HG03025 (cell line): ENCODE measurements around the gene CDK11A.

Source experiments
- ATAC-seq: cut with Tn5 transposase; IDR thresholded peaks from one replicate; pipeline ENCODE4 v1.9.1; 2021; ENCODE audit warnings: mild to moderate bottlenecking, moderate library complexity; ENCODE audit not compliant: unreplicated experiment, low FRiP score

The CDK11A gene

DNA sequence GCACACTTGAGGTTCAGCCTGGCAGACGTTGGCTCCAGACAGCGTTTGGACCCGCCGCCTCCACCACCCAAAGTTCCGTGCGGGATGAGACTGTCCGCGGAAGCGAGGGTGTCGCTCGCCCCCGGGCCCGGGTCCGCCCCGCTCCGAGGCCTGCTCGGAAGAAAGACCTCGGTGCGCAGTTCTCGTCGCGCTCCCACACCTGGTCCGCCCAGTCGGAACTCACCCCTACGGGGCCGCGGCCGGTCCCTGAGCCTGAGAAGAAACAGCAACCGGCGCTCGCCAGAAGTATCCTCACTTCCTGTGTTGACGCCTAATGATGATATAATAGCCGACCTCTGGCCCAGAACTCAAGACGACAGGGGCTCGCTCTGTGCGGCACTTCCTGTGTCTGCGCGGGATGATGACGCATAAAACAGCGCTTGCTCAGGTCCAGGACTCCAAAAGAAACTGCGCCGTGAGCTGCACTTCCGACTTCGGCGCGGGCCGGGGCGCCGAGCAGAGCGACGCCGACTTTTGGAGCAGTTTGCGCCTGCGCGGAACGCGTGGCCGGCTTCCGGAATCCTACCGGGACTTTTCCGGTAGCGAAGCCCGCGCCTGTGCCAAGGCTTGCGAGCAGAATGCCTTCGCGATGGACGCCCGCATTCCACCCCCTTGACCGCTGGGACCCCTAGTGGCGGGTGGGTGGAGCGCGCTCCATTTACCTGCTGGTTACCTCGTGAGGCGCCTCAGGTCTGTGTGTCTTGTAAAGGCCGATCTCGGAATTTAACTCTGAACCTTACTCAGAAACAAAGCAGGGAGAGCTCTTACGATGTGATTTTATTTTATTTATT is at the start of gene CDK11A:
Gene CDK11A (minus strand): TSS at position 323 of the 830 bp plus-strand sequence. CDS start 1,539 bp downstream, outside the sequence.
- peak; percentile 92 for ATAC-seq

DNA sequence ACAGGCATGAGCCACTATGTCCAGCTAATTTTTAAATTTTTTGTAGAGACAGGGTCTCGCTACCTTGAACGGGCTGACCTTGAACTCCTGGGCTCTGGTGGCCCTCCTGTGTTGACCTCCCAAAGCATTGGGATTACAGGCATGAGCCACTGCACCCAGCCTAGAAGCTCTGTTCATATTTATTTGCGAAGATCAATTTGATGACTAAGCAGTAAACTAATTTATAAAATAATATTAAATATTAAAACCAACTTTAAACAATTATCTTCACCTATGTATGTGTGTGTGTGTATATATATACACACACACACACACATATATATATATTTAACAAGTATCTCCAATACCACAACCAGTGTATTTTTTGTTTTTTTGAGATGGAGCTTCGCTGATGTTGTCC is 49.7 kb upstream of the CDK11A start:
- no peak for ATAC-seq

DNA sequence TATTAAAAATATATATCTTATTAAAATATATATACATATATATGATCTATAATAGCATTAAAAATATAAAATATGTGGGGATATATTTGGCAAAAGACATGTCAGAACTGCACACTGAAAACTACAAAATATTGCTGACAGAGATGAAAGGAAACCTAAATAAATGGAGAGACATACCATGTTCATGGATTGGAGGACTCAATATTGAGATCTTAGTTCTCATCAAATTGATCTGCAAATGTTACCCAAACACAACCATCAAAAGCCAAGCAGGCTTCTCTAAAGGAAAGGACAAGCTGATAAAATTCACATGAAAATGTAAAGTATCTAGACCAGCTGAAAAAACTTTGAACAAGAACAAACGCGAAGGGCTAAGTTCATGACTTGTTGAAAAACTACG is 46.9 kb upstream of the CDK11A start:
- ATAC-seq, result no peak

DNA sequence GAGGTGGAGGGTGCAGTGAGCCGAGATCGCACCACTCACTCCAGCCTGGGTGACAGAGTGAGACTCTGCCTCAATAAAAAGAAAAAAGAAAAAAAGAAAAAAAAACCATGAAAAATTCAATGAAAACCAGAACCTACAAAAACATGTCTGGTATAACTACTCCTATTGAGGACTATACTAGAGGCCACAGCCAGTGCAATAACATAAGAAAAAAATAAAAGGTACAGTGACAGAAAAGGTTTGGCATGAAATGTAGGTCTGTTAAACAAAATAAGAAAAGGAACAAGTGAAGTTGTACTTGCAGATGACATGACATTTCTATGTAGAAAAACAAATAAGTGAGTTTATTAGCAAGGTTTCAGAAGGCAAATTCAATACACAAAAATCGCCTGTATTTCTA is 45.9 kb upstream of the CDK11A start:
- no peak for ATAC-seq

DNA sequence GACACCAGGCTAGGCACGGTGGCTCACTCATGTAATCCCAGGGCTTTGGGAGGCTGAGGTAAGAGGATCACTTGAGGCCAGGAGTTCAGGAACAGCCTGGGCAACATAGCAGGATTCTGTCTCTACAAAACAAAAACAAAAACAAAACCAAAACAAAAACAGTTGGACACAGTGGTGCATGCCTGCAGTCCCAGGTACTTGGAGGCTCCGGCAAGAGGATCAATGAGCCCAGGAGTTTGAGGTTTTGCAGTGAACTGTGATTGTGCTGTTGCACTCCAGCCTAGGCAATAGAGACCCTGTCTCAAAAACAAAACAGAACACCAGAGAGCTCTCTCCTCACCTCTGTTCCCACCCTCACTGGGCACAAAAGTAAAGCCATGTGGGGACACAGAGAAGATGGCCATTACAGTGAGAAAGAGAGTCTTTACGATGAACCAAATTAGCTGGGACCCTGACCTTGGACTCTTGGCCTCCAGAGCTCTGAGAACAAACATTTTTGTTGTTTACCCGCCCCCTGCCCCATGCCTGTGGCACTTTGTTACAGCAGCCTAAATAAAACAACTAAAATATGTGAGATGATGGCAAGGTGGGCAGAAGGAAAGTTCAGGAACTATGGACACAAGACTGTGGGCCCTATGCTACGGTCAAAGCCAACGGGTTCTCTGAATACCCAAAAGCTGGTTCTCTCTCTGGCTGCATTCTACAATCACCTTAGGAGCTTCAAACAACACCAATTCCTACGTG is 44.3 kb upstream of the CDK11A start:
- no peak for ATAC-seq

DNA sequence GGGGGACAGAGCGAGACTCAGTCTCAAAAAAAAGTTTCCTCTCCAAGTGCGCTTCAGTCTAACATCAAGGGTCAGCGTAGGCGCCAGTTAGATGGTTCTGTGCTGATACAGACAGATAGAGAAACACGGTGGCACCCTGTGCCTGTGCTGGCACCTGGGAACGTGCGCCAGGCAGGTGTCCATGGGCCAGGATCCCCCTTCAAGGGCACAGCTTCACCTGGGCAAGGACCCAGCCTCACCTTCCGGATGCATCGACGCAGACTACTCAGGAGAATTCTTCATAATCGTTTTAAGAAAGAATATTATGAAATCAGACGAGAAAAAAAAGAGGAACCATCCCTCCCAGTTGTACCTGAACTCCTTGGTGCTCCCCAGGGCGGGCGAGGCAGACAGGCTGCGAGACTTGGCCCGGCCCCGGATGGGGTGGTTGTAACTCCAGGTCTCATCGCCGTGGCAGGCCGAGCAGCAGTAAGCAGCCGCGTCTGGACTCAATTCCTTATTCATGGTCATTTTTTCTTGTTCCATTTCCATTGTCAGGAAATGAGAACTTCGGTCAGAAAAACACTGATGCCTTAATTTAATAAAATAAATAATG is 40.8 kb upstream of the CDK11A start:
- ATAC-seq, result no peak

DNA sequence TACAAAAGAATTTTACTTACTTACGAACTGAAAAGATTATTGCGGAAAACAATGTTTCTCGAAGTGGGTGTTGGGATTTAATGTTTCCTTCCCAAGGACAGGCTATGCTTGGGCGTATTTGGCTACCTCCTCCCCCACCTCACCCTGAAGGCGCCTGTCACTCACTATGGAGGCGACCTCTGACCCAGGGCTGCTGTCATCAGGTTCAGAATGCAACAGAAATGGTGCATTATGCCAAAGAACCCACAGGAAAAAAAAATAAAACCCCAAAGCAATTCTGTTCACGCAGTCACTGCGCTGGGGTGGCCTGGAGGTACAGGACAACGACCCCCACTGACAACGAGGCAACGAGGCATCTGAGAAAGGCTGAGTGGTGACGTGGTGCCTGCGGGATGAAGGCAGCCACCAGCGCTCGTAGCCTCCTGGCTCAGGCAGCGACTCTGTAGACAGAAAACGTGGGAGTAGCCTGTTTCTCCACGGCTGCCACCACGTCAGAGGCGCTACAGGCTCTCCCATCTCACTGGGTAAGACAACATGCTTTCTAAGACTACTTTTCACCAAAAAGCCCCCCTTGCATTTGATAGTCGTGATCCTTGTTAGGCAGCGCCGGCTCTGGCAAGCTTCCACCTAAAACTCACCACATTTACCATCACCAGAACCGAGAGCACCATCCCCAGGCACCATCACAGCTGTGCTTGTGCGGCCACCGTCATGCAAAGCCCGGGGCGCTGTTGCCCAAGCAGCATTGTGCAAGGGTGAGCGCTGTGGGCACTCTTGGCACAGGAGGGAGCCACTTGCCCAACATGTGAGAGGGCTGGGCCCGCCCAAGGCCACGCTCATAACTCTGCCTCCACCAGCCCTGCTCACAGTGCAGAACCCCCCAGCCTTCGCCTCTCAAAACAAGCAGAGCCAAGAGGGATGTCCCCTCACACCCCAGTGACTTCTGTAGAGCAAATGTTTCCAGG is 39.8 kb upstream of the CDK11A start:
- ATAC-seq, result no peak

DNA sequence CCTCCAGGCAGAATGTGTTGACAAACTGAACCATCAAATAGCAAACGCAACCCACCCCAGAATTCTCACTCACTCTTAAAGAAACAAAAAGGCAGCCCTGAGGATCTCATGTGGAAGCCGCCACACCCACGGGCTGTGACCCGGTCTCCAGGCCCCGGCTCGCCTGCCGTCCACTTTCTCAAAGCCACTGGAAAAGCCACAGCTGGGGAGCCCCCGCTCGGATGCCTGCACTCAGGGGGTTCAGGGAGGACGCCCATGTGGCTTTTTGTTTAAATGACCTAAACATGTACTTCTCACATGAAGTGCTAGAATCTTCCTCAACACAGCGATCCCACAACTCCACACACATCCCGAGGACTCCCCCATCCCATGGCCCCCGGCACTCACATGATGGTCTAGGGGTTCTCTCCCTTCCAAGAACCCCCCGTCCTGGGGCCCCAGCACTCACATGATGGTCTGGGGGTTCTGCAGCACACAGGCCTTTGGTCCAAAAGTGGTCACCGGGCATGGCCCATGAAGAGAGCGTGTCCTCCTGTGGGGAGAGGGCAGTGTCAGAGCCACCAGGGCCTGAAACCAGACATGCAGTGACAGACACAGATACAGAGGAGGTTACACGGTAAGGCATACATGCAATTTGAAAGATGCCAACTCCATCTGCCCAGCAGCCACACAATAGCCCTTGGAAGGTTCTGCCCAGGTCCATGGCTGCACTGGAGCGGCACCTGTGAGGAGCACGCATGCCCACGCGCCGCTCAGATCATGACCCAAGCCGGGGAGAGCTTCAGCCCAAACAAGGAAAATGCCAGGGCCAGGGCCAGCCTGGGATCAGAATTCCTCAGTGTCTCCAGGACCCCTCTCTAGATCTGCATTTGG is 37.6 kb upstream of the CDK11A start:
- ATAC-seq, result no peak

DNA sequence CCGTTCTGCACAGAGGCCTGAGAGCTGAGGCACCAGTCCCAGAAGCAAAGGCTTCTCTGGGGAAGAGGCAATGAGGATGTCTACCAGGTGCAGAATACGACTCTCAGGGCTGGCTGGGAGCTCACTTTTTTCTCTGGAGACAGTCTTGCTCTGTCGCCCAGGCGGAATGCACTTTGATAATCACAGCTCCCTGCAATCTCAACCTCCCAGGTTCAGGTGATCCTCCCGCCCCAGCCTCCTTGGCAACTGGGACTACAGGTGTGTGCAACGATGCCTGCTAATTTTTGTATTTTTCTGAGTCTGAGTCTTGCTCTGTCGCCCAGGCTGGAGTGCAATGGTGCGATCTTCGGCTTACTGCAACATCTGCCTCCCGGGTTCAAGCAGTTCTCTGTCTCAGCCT is 36.6 kb upstream of the CDK11A start:
- ATAC-seq, result no peak

DNA sequence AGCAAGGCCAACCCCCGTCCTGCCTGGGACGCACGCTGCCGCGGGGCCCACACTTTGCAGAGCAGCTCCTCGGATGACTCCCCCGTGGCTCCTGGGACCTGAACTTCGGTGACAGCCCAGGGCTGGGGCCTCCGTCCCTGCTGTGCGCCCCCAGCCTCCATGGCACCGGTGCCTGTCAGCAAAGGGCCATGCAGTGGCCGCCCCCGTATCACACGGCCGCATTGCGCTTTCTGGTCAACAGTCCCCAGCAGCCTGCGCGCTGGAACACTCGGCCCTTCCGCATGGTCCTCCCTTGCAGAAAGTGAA is 36.1 kb upstream of the CDK11A start:
- ATAC-seq, result no peak

DNA sequence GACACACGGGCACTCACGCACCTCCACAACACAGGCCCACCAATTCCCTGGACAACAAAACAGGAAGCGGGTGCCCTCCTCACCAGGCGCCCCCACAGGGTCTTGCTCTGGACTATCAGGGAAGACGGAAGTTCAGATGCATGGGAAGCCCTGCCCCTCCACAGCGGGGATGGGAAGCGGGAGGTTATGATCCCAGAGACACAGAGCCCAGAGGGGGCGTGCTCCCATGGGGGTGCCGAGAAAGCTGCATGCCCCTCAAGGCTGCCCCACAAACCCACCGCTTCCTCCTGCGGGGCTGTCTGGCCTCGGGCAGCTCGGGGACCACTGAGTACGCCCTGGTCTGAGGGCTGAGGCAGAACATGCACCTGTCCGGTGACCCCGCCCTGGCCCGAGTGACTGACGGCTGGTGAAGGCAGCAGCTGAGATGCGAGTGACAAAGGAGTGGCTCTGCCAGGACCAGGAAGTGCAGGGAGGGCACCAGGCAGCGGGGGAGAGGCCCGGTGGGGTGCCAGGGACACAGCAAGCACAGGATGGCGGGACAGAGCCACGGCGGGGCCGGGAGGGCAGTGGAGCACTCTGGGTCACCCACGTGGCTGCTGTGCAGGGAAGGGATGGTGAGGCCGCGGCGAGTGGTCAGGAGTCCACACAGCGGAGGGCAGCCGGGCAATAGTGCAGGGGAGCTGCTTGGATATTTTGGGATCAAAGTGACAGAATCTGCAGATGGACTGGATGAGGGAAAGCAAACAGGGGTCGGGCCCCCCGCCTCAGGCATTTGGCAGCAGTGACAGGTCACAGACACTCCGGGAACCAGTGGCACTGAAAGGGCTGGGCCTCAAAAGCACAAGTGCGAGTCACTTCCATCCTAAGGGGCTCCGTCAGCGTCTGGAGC is 35.5 kb upstream of the CDK11A start:
- ATAC-seq, result no peak

DNA sequence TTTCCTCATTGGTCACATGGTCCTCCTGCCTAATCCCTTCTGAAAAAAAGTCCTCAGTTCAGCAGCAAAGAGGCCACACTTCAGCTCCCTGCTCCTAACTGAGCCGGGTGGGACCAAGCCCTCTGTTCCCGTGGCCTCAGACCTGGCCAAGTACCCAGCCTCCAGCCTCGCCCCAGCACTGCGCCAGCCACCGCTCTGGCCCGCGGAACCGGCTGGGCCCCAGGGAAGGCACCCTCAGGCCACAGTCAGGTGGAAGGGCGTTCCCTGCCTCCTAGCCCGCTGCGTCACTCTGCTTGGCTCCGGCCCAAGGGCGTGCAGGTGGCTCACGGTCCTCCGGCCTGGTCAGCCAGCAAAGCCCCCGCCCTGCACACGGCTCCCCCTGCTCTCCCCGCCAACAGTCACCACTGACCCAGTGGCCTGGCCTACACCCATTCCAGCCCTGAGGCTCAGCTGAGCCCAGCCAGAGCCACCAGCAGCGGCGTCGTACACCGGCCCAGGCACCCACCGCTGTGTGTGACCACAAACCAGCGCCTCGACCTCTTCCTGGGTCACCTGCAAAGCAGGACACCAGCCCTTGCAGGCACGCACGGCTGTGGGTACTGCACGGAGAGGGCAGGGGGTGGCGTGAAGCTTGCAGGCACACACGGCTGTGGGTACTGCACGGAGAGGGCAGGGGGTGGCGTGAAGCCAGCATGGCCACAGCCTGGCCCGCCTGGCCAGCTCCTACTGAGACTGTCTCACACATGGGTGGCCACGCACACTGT is 34.7 kb upstream of the CDK11A start:
- ATAC-seq, result no peak

DNA sequence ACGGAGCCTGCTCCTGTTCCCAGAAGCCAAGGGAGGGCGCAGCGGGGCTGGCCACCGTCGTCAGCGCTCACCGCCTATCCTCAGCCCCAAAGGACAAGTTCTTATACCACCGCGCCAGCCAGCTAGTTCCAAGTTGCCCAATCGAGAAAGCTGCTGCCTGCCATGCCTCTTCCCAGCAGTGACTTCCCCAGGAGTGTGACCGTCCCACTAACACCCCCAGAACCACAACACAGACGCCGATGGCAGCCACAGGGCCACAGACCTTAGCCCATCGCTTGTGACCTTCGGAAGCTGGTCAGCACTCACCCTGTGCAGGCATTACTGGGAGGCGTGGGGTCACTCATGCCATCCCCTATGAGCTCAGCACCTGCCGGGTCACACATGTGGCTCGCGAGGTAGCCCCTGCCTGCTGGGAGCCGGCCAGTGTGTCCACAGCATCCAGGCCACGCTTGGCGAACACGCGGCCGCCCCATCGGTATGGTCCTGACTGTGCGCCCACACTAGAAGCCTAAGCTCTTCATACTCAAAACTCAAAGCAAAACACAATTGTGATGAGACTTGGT is 34.0 kb upstream of the CDK11A start:
- ATAC-seq, result no peak

DNA sequence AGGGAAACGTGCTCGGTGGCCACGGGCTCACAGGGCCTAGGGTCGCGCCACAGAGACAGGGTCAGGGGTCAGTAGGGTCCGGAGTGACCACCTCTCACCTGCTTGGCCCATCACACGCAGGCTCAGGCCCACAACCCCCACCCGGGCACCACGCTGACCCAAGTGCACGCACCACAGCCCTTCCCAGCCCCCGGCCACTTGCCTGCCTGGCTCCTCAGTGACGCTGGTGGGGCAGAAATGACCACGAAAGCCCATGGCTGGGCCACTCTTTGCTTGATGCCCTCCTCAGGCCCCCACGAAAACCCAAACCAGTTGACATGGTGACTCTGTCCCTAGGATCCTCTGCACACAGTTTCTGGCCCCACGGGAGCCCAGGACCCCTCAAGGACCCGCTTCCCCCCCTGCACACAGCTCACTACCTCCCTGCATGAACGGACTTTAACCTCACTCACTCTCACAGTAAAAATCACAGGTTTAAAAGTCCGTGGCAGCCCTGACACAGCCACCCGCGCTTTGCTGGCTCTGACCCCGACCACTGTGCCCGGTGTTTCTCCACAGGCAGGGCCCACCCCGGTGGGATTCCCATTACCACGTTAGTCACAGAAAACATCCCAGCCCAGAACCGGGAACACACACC is 33.4 kb upstream of the CDK11A start:
- ATAC-seq, result no peak

DNA sequence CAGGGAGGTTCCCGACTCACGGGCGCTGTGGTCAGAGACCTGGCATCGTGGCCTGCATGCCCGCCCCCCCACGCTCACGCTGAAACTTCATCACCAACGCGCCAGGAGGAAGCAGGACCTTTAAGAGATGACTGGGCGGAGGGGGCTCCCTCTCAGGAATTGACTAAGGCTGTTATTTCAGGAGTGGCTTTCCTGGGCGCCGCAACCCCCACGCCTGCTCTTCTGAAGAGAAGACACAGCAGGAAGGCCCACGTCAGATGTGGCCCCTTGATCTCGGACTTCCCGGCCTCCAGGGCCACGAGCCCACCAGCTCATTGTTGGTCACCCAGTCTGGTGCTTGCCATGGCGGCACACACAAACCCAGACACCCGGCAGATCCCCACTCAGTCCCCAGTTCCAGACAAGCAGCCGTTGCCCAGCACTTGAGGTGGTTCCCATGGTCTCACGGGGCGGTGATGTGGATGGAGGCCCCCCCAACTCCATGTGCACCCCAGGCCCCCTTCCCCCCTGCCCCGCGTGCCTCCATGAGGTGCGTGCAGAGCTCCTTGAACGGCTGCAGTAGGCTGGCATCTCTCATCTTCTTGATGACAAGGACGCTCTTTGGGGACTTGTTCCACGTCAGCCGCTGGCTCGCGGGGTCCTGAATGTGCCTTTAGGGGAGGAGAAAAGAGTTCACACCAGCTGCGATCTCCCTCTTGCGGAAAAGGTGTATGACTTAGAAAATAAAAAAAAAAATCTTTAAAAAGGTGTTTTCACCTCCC is 32.7 kb upstream of the CDK11A start:
- no peak for ATAC-seq

DNA sequence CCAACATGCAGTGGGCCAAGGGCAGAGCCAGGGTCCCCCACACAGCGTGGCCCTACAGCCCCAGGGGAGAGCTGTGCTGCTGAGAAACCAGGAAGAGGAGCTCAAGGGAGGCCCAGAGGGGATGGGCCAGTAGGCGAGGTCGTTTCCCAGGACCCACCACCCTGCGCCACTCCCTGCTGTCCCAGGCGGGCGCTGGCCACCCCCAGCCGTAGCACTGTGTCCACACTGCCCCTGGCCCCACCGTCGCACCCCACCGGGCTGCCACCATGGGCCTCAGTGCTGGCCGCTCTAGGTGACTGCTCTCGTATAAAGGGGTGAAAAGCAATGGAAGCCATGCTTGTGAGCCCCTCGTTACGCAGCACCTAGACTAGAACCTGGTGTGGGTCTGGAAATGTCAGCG is 31.7 kb upstream of the CDK11A start:
- ATAC-seq, result no peak
